Fibroblast of villous mesenchyme (primary cell): ENCODE measurements around the gene UBASH3B. TPM values are rescaled to one million over a fixed set of nuclear protein-coding genes. Genes with fewer than 3 reads are reported as not detected.

Source experiments
- DNase-seq: peaks from one replicate; pipeline ENCODE4 v3.0.0-alpha.2; 2010; ENCODE audit warnings: low read depth
- H3K4me3 ChIP-seq: 2 replicates; pipeline ENCODE4 v1.5.1; 2011; ENCODE audit warnings: low read depth, mild to moderate bottlenecking, low read length
- CTCF ChIP-seq: IDR thresholded peaks from 2 replicates; pipeline ENCODE4 v1.5.1; 2012; ENCODE audit warnings: low read depth, mild to moderate bottlenecking, low read length; ENCODE audit not compliant: insufficient read depth
- total RNA-seq: library from RNA; depleted of rRNA; stranded (reverse); fragments of >200 nt; gene quantifications from 2 replicates; pipeline ENCODE4 v1.2.3, GENCODE V29; 2012

The UBASH3B gene
- total RNA-seq, 1 donor, result 30.7 TPM

GRCh38 chr11:122695076-122695615, 39.6 kb downstream of the UBASH3B start:
- H3K4me3 ChIP-seq, result no peak overlapping the region
- DNase-seq, result no peak
- no peak for TF ChIP-seq CTCF

GRCh38 chr11:122696662-122697061, 41.1 kb downstream of the UBASH3B start:
- no peak for TF ChIP-seq CTCF
- DNase-seq, result no peak
- no peak overlapping the region for H3K4me3 ChIP-seq

GRCh38 chr11:122697636-122698167, 42.2 kb downstream of the UBASH3B start:
- H3K4me3 ChIP-seq, result no peak overlapping the region
- no peak for TF ChIP-seq CTCF
- peak; percentile 76 for DNase-seq

- H3K4me3 ChIP-seq, result no peak overlapping the region
- DNase-seq, result no peak
- TF ChIP-seq CTCF, result no peak
Observed at GRCh38 chr11:122698392-122698791, 42.9 kb downstream of the UBASH3B start.

GRCh38 chr11:122700666-122701065, 45.1 kb downstream of the UBASH3B start:
- DNase-seq, result no peak
- no peak for TF ChIP-seq CTCF
- H3K4me3 ChIP-seq, result no peak overlapping the region

GRCh38 chr11:122701143-122701542, 45.6 kb downstream of the UBASH3B start:
- no peak for TF ChIP-seq CTCF
- DNase-seq, result no peak
- H3K4me3 ChIP-seq, result no peak overlapping the region

GRCh38 chr11:122703541-122704272, 48.2 kb downstream of the UBASH3B start:
- DNase-seq, result no peak
- TF ChIP-seq CTCF, result no peak

More at GRCh38 chr11:122703541-122704272, 48.2 kb downstream of the UBASH3B start:
- H3K4me3 ChIP-seq, result no peak overlapping the region
